ENCODE data around the gene SLC30A1. TPM values are rescaled to one million over a fixed set of nuclear protein-coding genes. Genes with fewer than 3 reads are reported as not detected.

Gene SLC30A1
- total and polyA plus RNA-seq, 2 of the 13 experiments (the other 11 are each of a cell fraction or from before 2014, with no cell fraction given): 5.9 to 24.4 TPM

DNA sequence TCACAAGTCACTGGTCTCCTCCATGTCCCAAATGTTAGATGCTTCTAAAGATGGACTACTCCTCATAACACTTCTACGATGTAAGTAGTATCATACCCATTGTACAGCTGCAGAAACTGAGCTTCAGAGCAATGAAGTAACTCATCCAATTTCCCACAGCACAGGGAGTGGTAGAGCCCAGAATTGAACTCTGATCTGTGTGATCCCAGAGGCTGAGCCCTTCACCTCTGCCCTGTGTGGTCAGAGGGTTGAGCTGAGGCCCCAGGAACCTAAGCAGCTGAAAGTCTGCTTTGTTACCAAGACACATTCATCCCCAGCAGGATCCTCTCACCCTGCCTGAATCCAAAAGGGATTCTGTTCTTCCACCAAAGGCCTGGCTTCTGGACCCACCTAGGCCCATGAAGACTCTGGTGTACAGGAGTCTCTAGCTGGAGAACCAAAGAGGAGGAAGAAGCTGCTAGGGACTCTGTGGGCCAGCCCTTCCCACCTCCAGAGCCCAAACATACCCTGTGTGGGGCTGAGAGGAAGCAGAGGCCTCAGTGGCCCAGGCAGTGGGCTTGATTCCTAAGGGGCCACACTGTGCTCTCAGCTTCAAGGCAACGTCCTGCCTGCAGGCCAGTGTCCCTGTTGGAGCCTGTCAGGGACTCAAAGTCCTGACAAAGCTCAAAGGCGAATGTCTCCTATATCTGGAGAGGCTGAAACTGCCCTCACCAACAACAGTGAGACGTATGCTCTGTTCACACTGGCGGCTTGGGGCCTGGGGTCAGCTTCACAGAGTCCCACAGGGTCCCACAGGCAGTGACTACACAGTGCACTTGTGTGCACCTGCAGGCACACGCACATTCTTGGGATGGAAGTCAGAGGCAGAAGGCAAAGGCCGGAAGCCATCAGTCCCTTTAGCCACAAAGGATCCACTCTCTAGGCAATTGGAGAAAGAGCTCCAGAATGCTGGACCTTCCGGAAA, 40.4 kb upstream of the SLC30A1 start (continued):
- TF ChIP-seq, protein P1, sequence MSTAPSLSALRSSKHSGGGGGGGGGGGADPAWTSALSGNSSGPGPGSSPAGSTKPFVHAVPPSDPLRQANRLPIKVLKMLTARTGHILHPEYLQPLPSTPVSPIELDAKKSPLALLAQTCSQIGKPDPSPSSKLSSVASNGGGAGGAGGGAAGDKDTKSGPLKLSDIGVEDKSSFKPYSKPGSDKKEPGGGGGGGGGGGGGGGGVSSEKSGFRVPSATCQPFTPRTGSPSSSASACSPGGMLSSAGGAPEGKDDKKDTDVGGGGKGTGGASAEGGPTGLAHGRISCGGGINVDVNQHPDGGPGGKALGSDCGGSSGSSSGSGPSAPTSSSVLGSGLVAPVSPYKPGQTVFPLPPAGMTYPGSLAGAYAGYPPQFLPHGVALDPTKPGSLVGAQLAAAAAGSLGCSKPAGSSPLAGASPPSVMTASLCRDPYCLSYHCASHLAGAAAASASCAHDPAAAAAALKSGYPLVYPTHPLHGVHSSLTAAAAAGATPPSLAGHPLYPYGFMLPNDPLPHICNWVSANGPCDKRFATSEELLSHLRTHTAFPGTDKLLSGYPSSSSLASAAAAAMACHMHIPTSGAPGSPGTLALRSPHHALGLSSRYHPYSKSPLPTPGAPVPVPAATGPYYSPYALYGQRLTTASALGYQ (CRISPR knock-in tag; IDR thresholded peaks at IDR 0.05): no peak
- TF ChIP-seq ZNF20 (CRISPR knock-in tag; IDR thresholded peaks at IDR 0.05) (no peak), ZNF547 (CRISPR knock-in tag; IDR thresholded peaks at IDR 0.05) (peak; percentile 71; the same call in 1 of the 2 replicates), ZNF552 (CRISPR knock-in tag; IDR thresholded peaks at IDR 0.05; ENCODE audit: borderline replicate concordance) (no peak), HIVEP1 (CRISPR knock-in tag; IDR thresholded peaks at IDR 0.05) (no peak), ZNF282 (IDR thresholded peaks at IDR 0.05; ENCODE audit: partially characterized antibody) (no peak), HNF4G (IDR thresholded peaks at IDR 0.05; ENCODE audit: borderline replicate concordance, low read depth, low read length) (peak; percentile 84), HNF4G (CRISPR knock-in tag; IDR thresholded peaks at IDR 0.05; ENCODE audit: borderline replicate concordance, low read depth) (no peak), ZNF432 (CRISPR knock-in tag; IDR thresholded peaks at IDR 0.05; ENCODE audit: borderline replicate concordance) (no peak), TSC22D2 (CRISPR knock-in tag; IDR thresholded peaks at IDR 0.05; ENCODE audit: borderline replicate concordance) (no peak), NFE2L1 (CRISPR knock-in tag; IDR thresholded peaks at IDR 0.05; ENCODE audit: borderline replicate concordance) (no peak), HHEX (CRISPR knock-in tag; IDR thresholded peaks at IDR 0.05) (no peak), ZNF724P (CRISPR knock-in tag; IDR thresholded peaks at IDR 0.05; ENCODE audit: borderline replicate concordance) (no peak), ZMYM2 (CRISPR knock-in tag; IDR thresholded peaks at IDR 0.05) (peak; percentile 100)
- TF ChIP-seq, protein P2, sequence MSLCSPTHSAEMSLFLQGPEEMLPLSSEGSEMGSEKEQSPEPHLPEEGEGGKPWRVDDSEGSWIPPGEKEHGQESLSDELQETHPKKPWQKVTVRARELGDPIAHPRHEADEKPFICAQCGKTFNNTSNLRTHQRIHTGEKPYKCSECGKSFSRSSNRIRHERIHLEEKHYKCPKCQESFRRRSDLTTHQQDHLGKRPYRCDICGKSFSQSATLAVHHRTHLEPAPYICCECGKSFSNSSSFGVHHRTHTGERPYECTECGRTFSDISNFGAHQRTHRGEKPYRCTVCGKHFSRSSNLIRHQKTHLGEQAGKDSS (CRISPR knock-in tag; IDR thresholded peaks at IDR 0.05; ENCODE audit: borderline replicate concordance, low read depth): peak; percentile 64; the same call in 1 of the 2 replicates
- TF ChIP-seq, protein P3, sequence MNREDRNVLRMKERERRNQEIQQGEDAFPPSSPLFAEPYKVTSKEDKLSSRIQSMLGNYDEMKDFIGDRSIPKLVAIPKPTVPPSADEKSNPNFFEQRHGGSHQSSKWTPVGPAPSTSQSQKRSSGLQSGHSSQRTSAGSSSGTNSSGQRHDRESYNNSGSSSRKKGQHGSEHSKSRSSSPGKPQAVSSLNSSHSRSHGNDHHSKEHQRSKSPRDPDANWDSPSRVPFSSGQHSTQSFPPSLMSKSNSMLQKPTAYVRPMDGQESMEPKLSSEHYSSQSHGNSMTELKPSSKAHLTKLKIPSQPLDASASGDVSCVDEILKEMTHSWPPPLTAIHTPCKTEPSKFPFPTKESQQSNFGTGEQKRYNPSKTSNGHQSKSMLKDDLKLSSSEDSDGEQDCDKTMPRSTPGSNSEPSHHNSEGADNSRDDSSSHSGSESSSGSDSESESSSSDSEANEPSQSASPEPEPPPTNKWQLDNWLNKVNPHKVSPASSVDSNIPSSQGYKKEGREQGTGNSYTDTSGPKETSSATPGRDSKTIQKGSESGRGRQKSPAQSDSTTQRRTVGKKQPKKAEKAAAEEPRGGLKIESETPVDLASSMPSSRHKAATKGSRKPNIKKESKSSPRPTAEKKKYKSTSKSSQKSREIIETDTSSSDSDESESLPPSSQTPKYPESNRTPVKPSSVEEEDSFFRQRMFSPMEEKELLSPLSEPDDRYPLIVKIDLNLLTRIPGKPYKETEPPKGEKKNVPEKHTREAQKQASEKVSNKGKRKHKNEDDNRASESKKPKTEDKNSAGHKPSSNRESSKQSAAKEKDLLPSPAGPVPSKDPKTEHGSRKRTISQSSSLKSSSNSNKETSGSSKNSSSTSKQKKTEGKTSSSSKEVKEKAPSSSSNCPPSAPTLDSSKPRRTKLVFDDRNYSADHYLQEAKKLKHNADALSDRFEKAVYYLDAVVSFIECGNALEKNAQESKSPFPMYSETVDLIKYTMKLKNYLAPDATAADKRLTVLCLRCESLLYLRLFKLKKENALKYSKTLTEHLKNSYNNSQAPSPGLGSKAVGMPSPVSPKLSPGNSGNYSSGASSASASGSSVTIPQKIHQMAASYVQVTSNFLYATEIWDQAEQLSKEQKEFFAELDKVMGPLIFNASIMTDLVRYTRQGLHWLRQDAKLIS (CRISPR knock-in tag; IDR thresholded peaks at IDR 0.05): no peak
- TF ChIP-seq, protein P4, sequence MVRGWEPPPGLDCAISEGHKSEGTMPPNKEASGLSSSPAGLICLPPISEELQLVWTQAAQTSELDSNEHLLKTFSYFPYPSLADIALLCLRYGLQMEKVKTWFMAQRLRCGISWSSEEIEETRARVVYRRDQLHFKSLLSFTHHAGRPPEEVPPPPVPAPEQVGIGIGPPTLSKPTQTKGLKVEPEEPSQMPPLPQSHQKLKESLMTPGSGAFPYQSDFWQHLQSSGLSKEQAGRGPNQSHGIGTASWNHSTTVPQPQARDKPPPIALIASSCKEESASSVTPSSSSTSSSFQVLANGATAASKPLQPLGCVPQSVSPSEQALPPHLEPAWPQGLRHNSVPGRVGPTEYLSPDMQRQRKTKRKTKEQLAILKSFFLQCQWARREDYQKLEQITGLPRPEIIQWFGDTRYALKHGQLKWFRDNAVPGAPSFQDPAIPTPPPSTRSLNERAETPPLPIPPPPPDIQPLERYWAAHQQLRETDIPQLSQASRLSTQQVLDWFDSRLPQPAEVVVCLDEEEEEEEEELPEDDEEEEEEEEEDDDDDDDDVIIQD (CRISPR knock-in tag; IDR thresholded peaks at IDR 0.05; ENCODE audit: low read depth): no peak

All from HepG2 (cell line).